ENCODE data around the gene LRRN2. TPM values are rescaled to one million over a fixed set of nuclear protein-coding genes. Genes with fewer than 3 reads are reported as not detected.
A peak's percentile ranks its signal among the peaks of the same experiment; 100 is the strongest.

LRRN2 gene
- total and polyA plus RNA-seq, 9 of the 15 experiments (the other 6 are each of a cell fraction or from before 2014, with no cell fraction given) = 0.05 TPM; not detected in 8

GRCh38 chr1:204580862-204581261 lies 104.7 kb downstream of the LRRN2 start (continued):
- no peak for TF ChIP-seq IRF9 (tag; IDR thresholded peaks at IDR 0.05)
- TF ChIP-seq MLX (CRISPR knock-in tag; conservative IDR thresholded peaks at IDR 0.05) = no peak
- peak; percentile 50; the same call in 1 of the 2 replicates for TF ChIP-seq ATF7 (IDR thresholded peaks at IDR 0.05)
- no peak for TF ChIP-seq CBX1 (IDR thresholded peaks at IDR 0.05; ENCODE audit: low read depth)
- peak; percentile 96 for TF ChIP-seq PRDM10 (IDR thresholded peaks at IDR 0.05; ENCODE audit: partially characterized antibody)
- TF ChIP-seq FOXK2 (conservative IDR thresholded peaks at IDR 0.05 in 1 of 2, IDR thresholded peaks at IDR 0.05 in 1 of 2; ENCODE audit: low read depth in 2 of 2) = 0 out of 4 replicates have a peak, but pooled peaks of 1 of the 2 experiments have one; percentile 31
- TF ChIP-seq SRSF7 (optimal IDR thresholded peaks at IDR 0.05; ENCODE audit: low read depth, low read length) = no peak
- no peak for TF ChIP-seq WHSC1 (IDR thresholded peaks at IDR 0.05; ENCODE audit: low read length)
- no peak for TF ChIP-seq SLC30A9 (CRISPR knock-in tag; IDR thresholded peaks at IDR 0.05)
- TF ChIP-seq JUN (IDR thresholded peaks at IDR 0.05; ENCODE audit: borderline replicate concordance, low read depth, low read length) = no peak
- no peak for TF ChIP-seq JUN (CRISPR knock-in tag; IDR thresholded peaks at IDR 0.05; ENCODE audit: borderline replicate concordance)
- no peak for TF ChIP-seq CLOCK (CRISPR knock-in tag; IDR thresholded peaks at IDR 0.05; ENCODE audit: borderline replicate concordance)
- TF ChIP-seq ARHGAP35 (IDR thresholded peaks at IDR 0.05; ENCODE audit: partially characterized antibody) = no peak
- TF ChIP-seq CBX2 (IDR thresholded peaks at IDR 0.05; ENCODE audit: insufficient read depth, low read length, poor library complexity, severe bottlenecking) = no peak
- no peak for TF ChIP-seq NR2C1 (IDR thresholded peaks at IDR 0.05)
- TF ChIP-seq NR2C1 (tag; IDR thresholded peaks at IDR 0.05) = no peak
- no peak for TF ChIP-seq MTA1 (IDR thresholded peaks at IDR 0.05; ENCODE audit: borderline replicate concordance)
- TF ChIP-seq SMAD4 (CRISPR knock-in tag; conservative IDR thresholded peaks at IDR 0.05) = no peak
- no peak for TF ChIP-seq KHSRP (IDR thresholded peaks at IDR 0.05)
- no peak for TF ChIP-seq MXI1 (IDR thresholded peaks at IDR 0.05; ENCODE audit: low read depth, low read length)
- no peak for TF ChIP-seq GATAD2B (IDR thresholded peaks at IDR 0.05; ENCODE audit: borderline replicate concordance)
- TF ChIP-seq GATAD2A (IDR thresholded peaks at IDR 0.05) = no peak
- no peak for TF ChIP-seq CHD4 (IDR thresholded peaks at IDR 0.05; ENCODE audit: insufficient read depth, insufficient replicate concordance, low read depth, low read length, poor library complexity, severe bottlenecking)

Measured in K562 (cell line).